GM12875 (cell line): ENCODE results near the gene ZNF32.

Source experiments
- H3K4me3 ChIP-seq: one replicate; pipeline ENCODE4 v1.5.1; 2011; ENCODE audit warnings: low read depth, low read length, control low read depth
- TF ChIP-seq, protein P1 (sequence below): IDR thresholded peaks from 2 replicates; pipeline ENCODE4 v1.5.1; 2011; ENCODE audit warnings: low read depth, mild to moderate bottlenecking, control low read depth, inconsistent platforms, low read length, moderate library complexity, borderline replicate concordance; ENCODE audit not compliant: insufficient read depth

ZNF32 gene

DNA sequence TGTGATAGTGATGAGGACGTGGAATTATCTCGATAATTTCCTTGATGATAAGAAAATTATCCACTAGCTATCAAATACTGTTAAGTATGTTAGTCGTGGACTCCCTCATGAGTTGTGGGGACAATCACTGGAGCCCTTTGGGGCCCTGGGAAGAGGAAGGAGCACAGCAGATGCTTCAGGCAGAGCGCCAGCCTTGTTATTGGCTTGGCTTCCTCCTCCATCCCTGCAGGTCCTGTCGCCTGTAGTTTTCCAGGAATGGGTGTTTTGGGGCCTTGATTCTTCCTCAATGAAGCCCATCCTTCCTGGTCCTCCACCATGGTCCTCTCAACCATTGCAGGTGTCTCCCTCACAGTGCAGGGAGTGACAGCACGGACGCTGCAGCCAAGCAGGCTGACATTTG lies 32.5 kb upstream of the ZNF32 start:
- TF ChIP-seq, protein P1, sequence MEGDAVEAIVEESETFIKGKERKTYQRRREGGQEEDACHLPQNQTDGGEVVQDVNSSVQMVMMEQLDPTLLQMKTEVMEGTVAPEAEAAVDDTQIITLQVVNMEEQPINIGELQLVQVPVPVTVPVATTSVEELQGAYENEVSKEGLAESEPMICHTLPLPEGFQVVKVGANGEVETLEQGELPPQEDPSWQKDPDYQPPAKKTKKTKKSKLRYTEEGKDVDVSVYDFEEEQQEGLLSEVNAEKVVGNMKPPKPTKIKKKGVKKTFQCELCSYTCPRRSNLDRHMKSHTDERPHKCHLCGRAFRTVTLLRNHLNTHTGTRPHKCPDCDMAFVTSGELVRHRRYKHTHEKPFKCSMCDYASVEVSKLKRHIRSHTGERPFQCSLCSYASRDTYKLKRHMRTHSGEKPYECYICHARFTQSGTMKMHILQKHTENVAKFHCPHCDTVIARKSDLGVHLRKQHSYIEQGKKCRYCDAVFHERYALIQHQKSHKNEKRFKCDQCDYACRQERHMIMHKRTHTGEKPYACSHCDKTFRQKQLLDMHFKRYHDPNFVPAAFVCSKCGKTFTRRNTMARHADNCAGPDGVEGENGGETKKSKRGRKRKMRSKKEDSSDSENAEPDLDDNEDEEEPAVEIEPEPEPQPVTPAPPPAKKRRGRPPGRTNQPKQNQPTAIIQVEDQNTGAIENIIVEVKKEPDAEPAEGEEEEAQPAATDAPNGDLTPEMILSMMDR = no peak
- no peak overlapping the region for H3K4me3 ChIP-seq

- no peak overlapping the region for H3K4me3 ChIP-seq
- TF ChIP-seq, protein P1 = no peak
Observed at GRCh38 chr10:43680035-43680434, 31.4 kb upstream of the ZNF32 start.

- no peak overlapping the region for H3K4me3 ChIP-seq
- TF ChIP-seq, protein P1 = no peak
Observed at GRCh38 chr10:43679509-43679908, 30.8 kb upstream of the ZNF32 start.

DNA sequence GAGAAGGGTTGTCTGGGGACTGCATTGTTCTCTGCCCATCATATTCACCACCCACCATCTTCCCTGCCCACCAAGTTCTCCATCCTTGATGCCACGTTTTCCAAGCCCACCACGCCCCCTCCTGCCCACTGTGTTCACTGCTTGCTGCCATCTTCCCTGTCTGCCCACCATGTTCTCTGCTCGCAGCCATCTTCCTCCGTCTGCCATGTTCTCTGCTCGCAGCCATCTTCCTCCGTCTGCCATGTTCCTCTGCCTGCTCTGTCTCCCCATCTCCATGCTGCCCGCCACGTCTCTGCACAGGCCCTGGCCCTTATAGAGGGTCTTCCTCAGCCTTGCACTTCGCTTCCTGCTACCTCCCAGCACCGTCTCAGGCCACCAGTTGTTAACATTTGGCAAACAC lies 30.0 kb upstream of the ZNF32 start:
- no peak overlapping the region for H3K4me3 ChIP-seq
- TF ChIP-seq, protein P1 = no peak

DNA sequence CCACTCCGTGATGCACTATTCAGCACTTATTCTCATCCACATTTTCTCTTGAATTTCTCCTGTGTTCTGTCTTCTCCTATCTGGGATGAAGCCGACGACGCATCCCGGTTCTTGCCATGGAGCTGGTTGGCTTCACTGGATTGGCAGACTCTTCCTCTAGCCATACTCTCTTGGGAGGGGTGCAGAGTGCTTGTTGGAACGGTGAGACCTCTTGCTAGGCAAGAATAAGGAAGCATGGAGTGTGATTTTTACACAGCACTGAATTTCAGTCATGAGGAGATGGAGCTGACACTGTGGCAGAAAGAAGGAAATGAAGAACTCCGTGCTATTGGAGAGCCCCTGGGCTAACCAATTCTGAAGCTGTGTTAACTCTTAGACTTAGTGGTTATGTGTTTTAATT lies 28.2 kb upstream of the ZNF32 start:
- TF ChIP-seq, protein P1 = no peak

DNA sequence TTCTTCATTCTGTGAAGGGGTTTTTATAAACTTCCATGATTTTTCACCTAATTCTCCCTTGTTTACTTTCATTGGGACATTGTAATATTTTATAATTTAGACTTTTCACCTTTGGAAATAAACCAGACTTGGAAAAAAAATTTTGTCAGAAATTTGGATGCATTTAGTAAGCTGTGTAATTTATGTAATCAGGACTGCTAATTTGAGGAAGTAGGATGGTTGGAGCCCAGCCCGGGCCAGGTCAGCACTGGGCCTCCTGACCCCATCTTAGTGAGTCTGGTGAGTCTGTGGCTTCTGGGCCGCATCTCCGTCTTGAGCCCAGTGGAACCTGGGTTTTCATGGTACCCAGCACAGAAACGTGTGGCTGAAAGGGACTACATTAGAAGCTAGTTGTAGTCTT lies 27.6 kb upstream of the ZNF32 start:
- TF ChIP-seq, protein P1 = no peak
- H3K4me3 ChIP-seq = no peak overlapping the region

More for the DNA sequence above, 28.2 kb upstream of the ZNF32 start:
- H3K4me3 ChIP-seq = no peak overlapping the region

DNA sequence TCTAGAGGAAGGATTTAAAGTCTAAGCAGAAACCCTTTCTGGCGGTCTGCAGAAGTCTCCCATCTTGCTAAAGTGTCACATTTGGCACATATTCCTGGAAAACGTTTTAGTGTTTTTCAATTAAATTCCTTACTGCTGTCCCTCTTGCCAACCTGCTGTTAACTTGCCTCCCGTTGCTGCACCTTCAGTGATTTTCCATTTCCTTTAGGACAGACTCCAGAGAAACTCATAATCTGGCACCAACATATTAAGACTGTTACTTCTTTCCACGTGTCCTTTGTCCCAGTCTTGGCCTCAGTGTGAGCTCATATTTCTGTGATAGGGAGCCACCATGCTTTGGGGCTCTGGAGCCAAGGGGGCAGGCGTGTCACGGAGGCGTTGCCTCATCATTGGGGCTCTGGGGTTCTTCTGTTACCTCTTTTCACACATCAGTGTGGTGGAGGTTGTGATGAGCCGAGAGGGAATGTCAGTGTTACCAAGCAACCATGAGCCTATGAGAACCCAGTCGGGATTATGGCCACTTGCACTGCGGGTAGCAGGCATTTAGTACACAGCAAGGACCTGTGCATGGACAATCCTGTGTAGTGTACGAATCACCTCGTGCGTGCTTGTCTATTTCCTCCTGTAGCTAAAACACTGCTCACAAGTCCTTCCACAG lies 26.0 kb upstream of the ZNF32 start:
- TF ChIP-seq, protein P1 = no peak
- H3K4me3 ChIP-seq = no peak overlapping the region
